PC-3 (cell line): Measurements from ENCODE around the gene LAMA3. TPM values are rescaled to one million over a fixed set of nuclear protein-coding genes. Genes with fewer than 3 reads are reported as not detected.

ENCODE experiments used
- ATAC-seq: fragments of 200-7000 bp; cut with Tn5 transposase; 2 replicates; pipeline ENCODE4 v1.9.1; 2020; ENCODE audit warnings: mild to moderate bottlenecking, moderate library complexity
- BruUV-seq: library from RNA; stranded (reverse); fragments of 400-500 nt; replicated peaks from 2 replicates; lab custom pipeline; 2021; lab: Mats Ljungman, UMichigan
- CTCF ChIA-PET: fragments of 300-600 bp; sonication (Branson Sonifier 250); formaldehyde crosslinking; loops from one replicate; lab custom pipeline; 2022; ENCODE audit warnings: antibody characterized with exemption; lab: Charles Lee
- POLR2A ChIA-PET: fragments of 300-600 bp; sonication (Branson Sonifier 250); formaldehyde crosslinking; loops from one replicate; lab custom pipeline; 2022; ENCODE audit warnings: antibody characterized with exemption; ENCODE audit not compliant: unreplicated experiment; lab: Charles Lee
- DNase-seq: peaks from one replicate; pipeline ENCODE4 v3.0.0-alpha.2; 2015
- H2AFZ ChIP-seq: fragments of 300-600 bp; sonication (generic); 2 replicates; pipeline ENCODE4 v1.6.0; 2016; ENCODE audit warnings: antibody characterized with exemption, low read length
- H3F3A ChIP-seq: fragments of 300-600 bp; sonication (generic); one replicate; pipeline ENCODE4 v1.6.0; 2017; ENCODE audit warnings: antibody characterized with exemption, low read length, control low read depth, mild to moderate bottlenecking; ENCODE audit not compliant: unreplicated experiment
- H3K27ac ChIP-seq: fragments of 300-600 bp; sonication (generic); 2 replicates; pipeline ENCODE4 v1.5.1; 2016; ENCODE audit warnings: mild to moderate bottlenecking, low read length
- H3K27me3 ChIP-seq: fragments of 300-600 bp; sonication (generic); 2 replicates; pipeline ENCODE4 v1.6.1; 2016; ENCODE audit warnings: low read length, mixed read lengths
- H3K36me3 ChIP-seq: fragments of 300-600 bp; sonication (generic); 2 replicates; pipeline ENCODE4 v1.6.1; 2016; ENCODE audit warnings: low read depth, mixed run types, low read length, mixed read lengths
- H3K4me1 ChIP-seq: fragments of 300-600 bp; sonication (generic); 2 replicates; pipeline ENCODE4 v1.5.1; 2016; ENCODE audit warnings: low read length; ENCODE audit not compliant: insufficient read depth
- H3K4me2 ChIP-seq: fragments of 300-600 bp; sonication (generic); 2 replicates; pipeline ENCODE4 v1.6.0; 2016; ENCODE audit warnings: low read length
- H3K4me3 ChIP-seq: fragments of 300-600 bp; sonication (generic); 2 replicates; pipeline ENCODE4 v1.5.1; 2016; ENCODE audit warnings: mild to moderate bottlenecking, low read length, mixed read lengths
- H3K79me2 ChIP-seq: fragments of 300-600 bp; sonication (generic); 2 replicates; pipeline ENCODE4 v1.6.1; 2017; ENCODE audit warnings: low read length, mixed read lengths
- H3K9ac ChIP-seq: fragments of 300-600 bp; sonication (generic); 2 replicates; pipeline ENCODE4 v1.6.0; 2016; ENCODE audit warnings: mild to moderate bottlenecking, low read length
- H3K9me2 ChIP-seq: fragments of 300-600 bp; sonication (generic); replicated peaks from 2 replicates; pipeline ENCODE4 v1.6.1; 2016; ENCODE audit warnings: mixed run types, low read length, mixed read lengths
- H3K9me3 ChIP-seq: fragments of 300-600 bp; sonication (generic); 2 replicates; pipeline ENCODE4 v1.6.1; 2016; ENCODE audit warnings: low read length, mixed read lengths
- H4K20me1 ChIP-seq: fragments of 300-600 bp; sonication (generic); 2 replicates; pipeline ENCODE4 v1.6.1; 2016; ENCODE audit warnings: low read length, mixed read lengths
- CTCF ChIP-seq: fragments of 300-600 bp; sonication (generic); conservative IDR thresholded peaks from 2 replicates; pipeline ENCODE4 v1.5.1; 2017; ENCODE audit warnings: antibody characterized with exemption, low read depth, mild to moderate bottlenecking, low read length
- EZH2 ChIP-seq: fragments of 300-600 bp; sonication (generic); IDR thresholded peaks from one replicate; pipeline ENCODE4 v1.6.1; 2017; ENCODE audit warnings: antibody characterized with exemption, mild to moderate bottlenecking, low read length; ENCODE audit not compliant: unreplicated experiment
- EZH2phosphoT487 ChIP-seq: fragments of 300-600 bp; sonication (generic); IDR thresholded peaks from 2 replicates; pipeline ENCODE4 v1.6.1; 2018; ENCODE audit warnings: mild to moderate bottlenecking, antibody characterized with exemption, low read length, borderline replicate concordance
- intact Hi-C: fragments of 100-400 bp; cut with micrococcal nuclease; formaldehyde crosslinking; loops from 2 replicates; pipeline ENCODE4 v1.9.0; 2023
- total RNA-seq: library from RNA; depleted of rRNA; stranded (reverse); fragments of >200 nt; gene quantifications from 2 replicates; pipeline ENCODE4 v1.2.3, GENCODE V29; 2014

LAMA3 gene
- total RNA-seq, 1 experiment from 2014 or later: 224 TPM

GRCh38 chr18:23703057-23703986 is 14.1 kb downstream of the LAMA3 start:
- H3K79me2 ChIP-seq: peaks cover 89% of the 10 kb centered on the region
- ChIA-PET CTCF (interaction anchor here (0.6 to 3.0 kb wide), 15 partner anchors 10 to 205 kb away, joined by 3 to 38 read pairs (median 3); no protein-coding TSS in a partner anchor), POLR2A (no interaction called here)
- H3K27ac ChIP-seq: peak overlapping the region; percentile 0; the same call in 1 of the 2 replicates
- DNase-seq (peak; percentile 80), ATAC-seq (peak; percentile 87)
- H2AFZ ChIP-seq: no peak overlapping the region
- no TSS peak for BruUV-seq
- no peak for TF ChIP-seq EZH2
- TF ChIP-seq EZH2phosphoT487: no peak
- TF ChIP-seq CTCF: peak; percentile 87
- no peaks in the 10 kb centered on the region for H4K20me1 ChIP-seq
- no peaks in the 10 kb centered on the region for H3F3A ChIP-seq
- H3K9me2 ChIP-seq: no peaks in the 10 kb centered on the region
- peaks cover 6% of the 10 kb centered on the region; the same call in 1 of the 2 replicates for H3K9me3 ChIP-seq
- no peak overlapping the region for H3K4me3 ChIP-seq
- intact Hi-C loops: loop anchor here (1.0 to 2.0 kb wide), 3 partner anchors 37 to 109 kb away; no protein-coding TSS in a partner anchor
- no peaks in the 10 kb centered on the region for H3K27me3 ChIP-seq
- peaks cover 19% of the 10 kb centered on the region for H3K4me1 ChIP-seq
- peaks cover 34% of the 10 kb centered on the region for H3K36me3 ChIP-seq
- no peak overlapping the region for H3K4me2 ChIP-seq
- H3K9ac ChIP-seq: no peak overlapping the region

- Histone ChIP-seq H3K27ac (no peak overlapping the region), H3K4me2 (no peak overlapping the region), H3K36me3 (peaks cover 34% of the 10 kb centered on the region), H3K9me3 (peaks cover 6% of the 10 kb centered on the region; the same call in 1 of the 2 replicates), H3K4me3 (no peak overlapping the region), H2AFZ (no peak overlapping the region), H3F3A (no peaks in the 10 kb centered on the region), H3K4me1 (peaks cover 12% of the 10 kb centered on the region), H3K79me2 (peaks cover 89% of the 10 kb centered on the region), H3K9me2 (no peaks in the 10 kb centered on the region), H3K9ac (no peak overlapping the region), H3K27me3 (no peaks in the 10 kb centered on the region), H4K20me1 (no peaks in the 10 kb centered on the region)
- TF ChIP-seq CTCF: no peak
- TF ChIP-seq EZH2phosphoT487: no peak
- TF ChIP-seq EZH2: no peak
- no peak for ATAC-seq
- intact Hi-C loops: loop anchor here (1.0 to 2.0 kb wide), 3 partner anchors 37 to 108 kb away; no protein-coding TSS in a partner anchor
- ChIA-PET CTCF (interaction anchor here (3.0 kb wide), 1 partner anchor 82 kb away, joined by 21 read pairs; no protein-coding TSS in a partner anchor), POLR2A (no interaction called here)
- no peak for DNase-seq
- BruUV-seq: no TSS peak
Observed at GRCh38 chr18:23703987-23704384, 14.7 kb downstream of the LAMA3 start.
